Activated CD8-positive, alpha-beta T cell treated with anti-CD3 and anti-CD28 coated beads for 36 hours (primary cell): ENCODE results near the gene CMTM6. TPM values are rescaled to one million over a fixed set of nuclear protein-coding genes. Genes with fewer than 3 reads are reported as not detected.

Experiments
- ATAC-seq: fragments of 200-7000 bp; cut with Tn5 transposase; one replicate; pipeline ENCODE4 v1.10.0; 2021; ENCODE audit warnings: mild to moderate bottlenecking, moderate library complexity
- CTCF ChIA-PET: fragments of 350-600 bp; sonication (Branson Sonifier 250); formaldehyde crosslinking; loops from one replicate; lab custom pipeline; 2021; ENCODE audit warnings: antibody characterized with exemption; lab: Charles Lee
- POLR2A ChIA-PET: fragments of 350-600 bp; sonication (Branson Sonifier 250); formaldehyde crosslinking; loops from one replicate; lab custom pipeline; 2021; ENCODE audit warnings: antibody characterized with exemption; lab: Charles Lee
- DNase-seq: peaks from one replicate; pipeline ENCODE4 v3.0.0-alpha.2; 2020
- H3K27ac Mint-ChIP-seq: one replicate; pipeline ENCODE4 v1.8.0; 2021; ENCODE audit warnings: mild to moderate bottlenecking, mixed read lengths
- H3K27me3 Mint-ChIP-seq: one replicate; pipeline ENCODE4 v1.8.0; 2021; ENCODE audit warnings: mixed read lengths
- H3K36me3 Mint-ChIP-seq: one replicate; pipeline ENCODE4 v1.8.0; 2021; ENCODE audit warnings: low read depth, mixed read lengths
- H3K4me1 Mint-ChIP-seq: one replicate; pipeline ENCODE4 v1.8.0; 2021; ENCODE audit warnings: low read depth, mixed read lengths
- H3K4me3 Mint-ChIP-seq: one replicate; pipeline ENCODE4 v1.8.0; 2021; ENCODE audit warnings: mild to moderate bottlenecking, moderate library complexity, mixed read lengths
- H3K9me3 Mint-ChIP-seq: one replicate; pipeline ENCODE4 v1.8.0; 2021; ENCODE audit warnings: mixed read lengths
- CTCF ChIP-seq: fragments of 200-600 bp; IDR thresholded peaks from one replicate; pipeline ENCODE4 v1.8.0; 2022; ENCODE audit warnings: antibody characterized with exemption, mild to moderate bottlenecking
- intact Hi-C: fragments of 100-400 bp; cut with micrococcal nuclease; formaldehyde crosslinking; loops from one replicate; pipeline ENCODE4 v1.10.0; 2022
- total RNA-seq, 2 experiments: library from RNA; stranded (reverse); gene quantifications; one replicate each; pipeline ENCODE4 v1.2.3, GENCODE V29; 2021

CMTM6 gene
- total RNA-seq, 2 experiments from 2014 or later: 49.8 to 50.1 TPM

- H3K36me3 Mint-ChIP-seq: peaks cover 8% of the 10 kb centered on the region
- no peaks in the 10 kb centered on the region for H3K27me3 Mint-ChIP-seq
- ATAC-seq (peak; percentile 88), DNase-seq (peak; percentile 87)
- intact Hi-C loops: loop anchor here (2.0 to 5.0 kb wide), 2 partner anchors 63 to 83 kb away; no protein-coding TSS in a partner anchor
- no peak for TF ChIP-seq CTCF
- H3K4me1 Mint-ChIP-seq: peaks cover 41% of the 10 kb centered on the region
- H3K4me3 Mint-ChIP-seq: peak overlapping the region; percentile 69
- no peak overlapping the region for H3K27ac Mint-ChIP-seq
- CTCF ChIA-PET: interaction anchor here (0.6 to 2.5 kb wide), 8 partner anchors 10 to 89 kb away, joined by 3 to 16 read pairs (median 4); no protein-coding TSS in a partner anchor
- POLR2A ChIA-PET: interaction anchor here (0.6 to 2.2 kb wide), 13 partner anchors 8 to 89 kb away, joined by 3 to 7 read pairs (median 5); partner anchors contain the start of gene CMTM7
- H3K9me3 Mint-ChIP-seq: no peaks in the 10 kb centered on the region
Measured at GRCh38 chr3:32460031-32460749, 42.5 kb downstream of the CMTM6 start.

- CTCF ChIA-PET: interaction anchor here (0.7 to 1.6 kb wide), 4 partner anchors 9 to 68 kb away, joined by 3 to 4 read pairs (median 3); no protein-coding TSS in a partner anchor
- H3K4me3 Mint-ChIP-seq: peak overlapping the region; percentile 69
- H3K4me1 Mint-ChIP-seq: peaks cover 45% of the 10 kb centered on the region
- intact Hi-C loops: no loop called here
- H3K9me3 Mint-ChIP-seq: no peaks in the 10 kb centered on the region
- no peak for TF ChIP-seq CTCF
- POLR2A ChIA-PET: interaction anchor here (1.4 to 2.2 kb wide), 5 partner anchors 9 to 64 kb away, joined by 5 to 7 read pairs (median 6); no protein-coding TSS in a partner anchor
- no peaks in the 10 kb centered on the region for H3K27me3 Mint-ChIP-seq
- H3K27ac Mint-ChIP-seq: no peak overlapping the region
- peaks cover 8% of the 10 kb centered on the region for H3K36me3 Mint-ChIP-seq
- ATAC-seq: no peak
- DNase-seq: no peak
Measured at GRCh38 chr3:32459450-32459849, 43.2 kb downstream of the CMTM6 start.

- Mint-ChIP-seq H3K27ac (no peak overlapping the region), H3K36me3 (peaks cover 14% of the 10 kb centered on the region), H3K27me3 (no peaks in the 10 kb centered on the region), H3K4me3 (peak overlapping the region; percentile 37), H3K9me3 (no peaks in the 10 kb centered on the region), H3K4me1 (peaks cover 45% of the 10 kb centered on the region)
- POLR2A ChIA-PET: interaction anchor here (1.2 to 2.5 kb wide), 3 partner anchors 29 to 55 kb away, joined by 3 to 7 read pairs (median 7); no protein-coding TSS in a partner anchor
- ATAC-seq: peak; percentile 47
- peak; percentile 71 for DNase-seq
- CTCF ChIA-PET: interaction anchor here (1.0 to 4.4 kb wide), 7 partner anchors 10 to 218 kb away, joined by 3 to 38 read pairs (median 4); no protein-coding TSS in a partner anchor
- intact Hi-C loops: no loop called here
- TF ChIP-seq CTCF: no peak
Measured at GRCh38 chr3:32457971-32458471, 44.6 kb downstream of the CMTM6 start.

- Mint-ChIP-seq H3K4me1 (peaks cover 45% of the 10 kb centered on the region), H3K9me3 (no peaks in the 10 kb centered on the region), H3K27me3 (no peaks in the 10 kb centered on the region), H3K27ac (no peak overlapping the region), H3K4me3 (no peak overlapping the region), H3K36me3 (peaks cover 21% of the 10 kb centered on the region)
- POLR2A ChIA-PET: interaction anchor here (0.7 to 2.5 kb wide), 8 partner anchors 10 to 53 kb away, joined by 3 to 7 read pairs (median 4); no protein-coding TSS in a partner anchor
- no peak for TF ChIP-seq CTCF
- no peak for DNase-seq
- CTCF ChIA-PET: interaction anchor here (0.8 to 4.4 kb wide), 7 partner anchors 12 to 81 kb away, joined by 3 to 38 read pairs (median 3); partner anchors contain the start of gene CMTM7
- no peak for ATAC-seq
- intact Hi-C loops: no loop called here
Measured at GRCh38 chr3:32456429-32457130, 46.1 kb downstream of the CMTM6 start.
